ENCODE results near the gene LGALSL. TPM values are rescaled to one million over a fixed set of nuclear protein-coding genes. Genes with fewer than 3 reads are reported as not detected.

Gene LGALSL
- total and polyA plus RNA-seq, 5 donors from 2014 or later: 0.11 to 5.4 (median 0.28) TPM; not detected in 2

DNA sequence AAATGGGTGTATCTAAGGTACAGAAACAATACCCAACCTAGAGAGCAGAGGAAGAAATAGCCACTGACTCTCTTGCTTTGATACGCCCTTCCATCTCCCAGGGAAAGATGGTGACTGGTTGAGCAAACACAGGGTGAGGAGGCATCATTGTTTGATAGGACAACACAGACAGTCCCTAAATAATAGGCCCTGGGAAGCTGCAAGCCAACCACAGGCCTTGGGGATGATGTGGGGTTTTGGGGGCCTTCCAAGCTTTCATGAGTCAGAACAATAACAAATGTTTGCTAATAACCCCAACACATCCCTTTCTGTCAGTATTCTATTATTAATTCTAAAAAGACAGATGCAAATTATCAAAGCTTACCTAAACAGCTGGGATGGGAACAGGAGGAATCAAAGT is 9.8 kb downstream of the LGALSL start:
- Histone ChIP-seq H3K27me3 (ENCODE audit: control insufficient read depth, insufficient read depth, low read length) (no peaks in the 10 kb centered on the region), H3K4me1 (ENCODE audit: control insufficient read depth, insufficient read depth, low read length, poor library complexity, severe bottlenecking) (no peaks in the 10 kb centered on the region), H3K36me3 (ENCODE audit: control insufficient read depth, insufficient read depth, low read length) (no peaks in the 10 kb centered on the region), H3K9me3 (ENCODE audit: control insufficient read depth in 2 of 2, low read length in 2 of 2) (no peaks in the 10 kb centered on the region), H3K4me3 (ENCODE audit: low read depth, low read length) (no peak overlapping the region), H3K27ac (ENCODE audit: insufficient read depth, low read length, poor library complexity, severe bottlenecking) (no peak overlapping the region)
- DNase-seq: no peak
- no peaks in the 10 kb centered on the region for H3K4me1 Mint-ChIP-seq
- no peaks in the 10 kb centered on the region for H3K9me3 Mint-ChIP-seq
- ATAC-seq (ENCODE audit: low read depth in 2 of 2): no peak
- H3K36me3 Mint-ChIP-seq: no peaks in the 10 kb centered on the region
- peaks cover 22% of the 10 kb centered on the region for H3K27me3 Mint-ChIP-seq
- no peak overlapping the region for H3K27ac Mint-ChIP-seq
- H3K4me3 Mint-ChIP-seq: no peak overlapping the region

GRCh38 chr2:64466478-64467085 is 12.6 kb downstream of the LGALSL start:
- H3K27ac Mint-ChIP-seq: no peak overlapping the region
- Histone ChIP-seq H3K36me3 (ENCODE audit: control insufficient read depth, insufficient read depth, low read length) (no peaks in the 10 kb centered on the region), H3K9me3 (ENCODE audit: control insufficient read depth in 2 of 2, low read length in 2 of 2) (no peaks in the 10 kb centered on the region), H3K27ac (ENCODE audit: insufficient read depth, low read length, poor library complexity, severe bottlenecking) (no peak overlapping the region), H3K4me1 (ENCODE audit: control insufficient read depth, insufficient read depth, low read length, poor library complexity, severe bottlenecking) (no peaks in the 10 kb centered on the region), H3K4me3 (ENCODE audit: low read depth, low read length) (no peak overlapping the region), H3K27me3 (ENCODE audit: control insufficient read depth, insufficient read depth, low read length) (no peaks in the 10 kb centered on the region)
- no peaks in the 10 kb centered on the region for H3K36me3 Mint-ChIP-seq
- ATAC-seq (ENCODE audit: low read depth in 2 of 2) (no peak), DNase-seq (no peak)
- peaks cover 33% of the 10 kb centered on the region for H3K27me3 Mint-ChIP-seq
- H3K9me3 Mint-ChIP-seq: peaks cover 0 to 2% (median 0%) of the 10 kb centered on the region in 7 donors
- no peaks in the 10 kb centered on the region for H3K4me1 Mint-ChIP-seq
- H3K4me3 Mint-ChIP-seq: no peak overlapping the region

DNA sequence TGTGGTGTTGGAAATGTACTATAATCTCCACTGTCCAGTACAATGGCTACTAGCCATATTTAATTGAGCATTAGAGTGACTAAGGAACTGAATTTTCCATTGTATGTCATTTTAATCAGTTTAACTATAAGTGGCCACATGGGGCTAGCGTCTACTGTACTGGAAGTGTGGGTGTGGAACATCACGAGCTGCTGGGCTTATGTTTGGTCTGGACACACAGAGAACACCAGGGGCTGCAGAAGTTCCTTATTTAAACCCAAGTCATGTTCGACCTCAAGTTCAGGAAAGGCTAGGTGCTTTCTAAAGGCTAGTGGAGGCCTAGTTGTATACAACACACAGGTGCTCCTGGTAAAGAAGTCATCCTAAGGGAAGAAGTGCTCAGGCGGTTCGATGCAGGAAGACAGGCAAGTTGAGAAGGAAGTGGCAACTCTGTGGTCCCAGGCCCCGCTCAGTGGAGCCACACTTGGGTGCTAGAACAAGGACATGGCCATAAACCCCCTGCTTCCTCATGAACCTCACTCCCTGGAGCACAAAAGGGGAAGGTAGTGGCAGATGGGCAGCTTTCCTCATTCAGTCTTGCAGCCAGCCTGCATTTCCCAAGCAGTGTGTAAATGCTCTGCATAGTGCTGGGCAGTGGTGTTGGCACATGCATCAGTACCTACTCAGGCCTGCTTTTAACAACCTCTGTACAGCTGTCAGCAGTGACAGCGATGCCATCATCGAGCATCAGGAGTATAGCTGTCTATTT is 13.3 kb downstream of the LGALSL start:
- H3K27me3 Mint-ChIP-seq: peaks cover 29% of the 10 kb centered on the region
- no peak overlapping the region for H3K4me3 Mint-ChIP-seq
- H3K9me3 Mint-ChIP-seq: peaks cover 0 to 2% (median 0%) of the 10 kb centered on the region in 7 donors
- H3K4me1 Mint-ChIP-seq: no peaks in the 10 kb centered on the region
- Histone ChIP-seq H3K27ac (ENCODE audit: insufficient read depth, low read length, poor library complexity, severe bottlenecking) (no peak overlapping the region), H3K4me3 (ENCODE audit: low read depth, low read length) (no peak overlapping the region), H3K27me3 (ENCODE audit: control insufficient read depth, insufficient read depth, low read length) (no peaks in the 10 kb centered on the region), H3K4me1 (ENCODE audit: control insufficient read depth, insufficient read depth, low read length, poor library complexity, severe bottlenecking) (no peaks in the 10 kb centered on the region), H3K36me3 (ENCODE audit: control insufficient read depth, insufficient read depth, low read length) (no peaks in the 10 kb centered on the region), H3K9me3 (ENCODE audit: control insufficient read depth in 2 of 2, low read length in 2 of 2) (no peaks in the 10 kb centered on the region)
- no peak for ATAC-seq (ENCODE audit: low read depth in 2 of 2)
- H3K36me3 Mint-ChIP-seq: no peaks in the 10 kb centered on the region
- DNase-seq: no peak
- no peak overlapping the region for H3K27ac Mint-ChIP-seq

DNA sequence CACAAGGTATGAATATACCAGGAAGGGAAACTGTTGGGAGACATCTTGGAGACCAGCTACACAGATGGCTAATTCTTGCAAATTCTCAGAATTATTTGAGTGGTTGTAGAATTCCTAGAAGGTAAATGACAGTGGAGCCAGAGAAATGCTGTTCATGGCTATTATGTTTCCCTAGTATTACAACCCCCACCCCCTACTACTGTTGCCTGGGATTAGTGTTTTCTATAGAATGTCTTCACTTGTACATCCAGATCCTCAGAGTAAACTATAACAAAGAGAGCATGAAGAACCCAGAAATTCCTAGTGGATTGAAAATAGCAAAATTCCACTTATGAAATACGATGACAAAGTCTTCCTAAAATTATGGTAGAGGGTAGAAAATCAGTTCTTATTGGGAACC is 15.3 kb downstream of the LGALSL start:
- no peak for ATAC-seq (ENCODE audit: low read depth in 2 of 2)
- no peak overlapping the region for H3K27ac ChIP-seq (ENCODE audit: insufficient read depth, low read length, poor library complexity, severe bottlenecking)
- H3K36me3 ChIP-seq (ENCODE audit: control insufficient read depth, insufficient read depth, low read length): no peaks in the 10 kb centered on the region
- DNase-seq: no peak
- Mint-ChIP-seq H3K4me1 (no peaks in the 10 kb centered on the region), H3K36me3 (no peaks in the 10 kb centered on the region), H3K9me3 (peaks cover 0 to 2% (median 0%) of the 10 kb centered on the region in 7 donors), H3K27me3 (peaks cover 33% of the 10 kb centered on the region), H3K27ac (no peak overlapping the region), H3K4me3 (no peak overlapping the region)
- H3K27me3 ChIP-seq (ENCODE audit: control insufficient read depth, insufficient read depth, low read length): no peaks in the 10 kb centered on the region
- H3K4me3 ChIP-seq (ENCODE audit: low read depth, low read length): no peak overlapping the region
- no peaks in the 10 kb centered on the region for H3K9me3 ChIP-seq (ENCODE audit: control insufficient read depth in 2 of 2, low read length in 2 of 2)
- H3K4me1 ChIP-seq (ENCODE audit: control insufficient read depth, insufficient read depth, low read length, poor library complexity, severe bottlenecking): no peaks in the 10 kb centered on the region

- Histone ChIP-seq H3K4me3 (ENCODE audit: low read depth, low read length) (no peak overlapping the region), H3K36me3 (ENCODE audit: control insufficient read depth, insufficient read depth, low read length) (no peaks in the 10 kb centered on the region), H3K9me3 (ENCODE audit: control insufficient read depth in 2 of 2, low read length in 2 of 2) (no peaks in the 10 kb centered on the region), H3K27ac (ENCODE audit: insufficient read depth, low read length, poor library complexity, severe bottlenecking) (no peak overlapping the region), H3K27me3 (ENCODE audit: control insufficient read depth, insufficient read depth, low read length) (no peaks in the 10 kb centered on the region), H3K4me1 (ENCODE audit: control insufficient read depth, insufficient read depth, low read length, poor library complexity, severe bottlenecking) (no peaks in the 10 kb centered on the region)
- peaks cover 0 to 2% (median 0%) of the 10 kb centered on the region in 7 donors for H3K9me3 Mint-ChIP-seq
- no peaks in the 10 kb centered on the region for H3K36me3 Mint-ChIP-seq
- no peak overlapping the region for H3K4me3 Mint-ChIP-seq
- H3K4me1 Mint-ChIP-seq: peaks cover 0 to 3% (median 0%) of the 10 kb centered on the region in 4 donors
- H3K27ac Mint-ChIP-seq: no peak overlapping the region
- ATAC-seq (ENCODE audit: low read depth in 2 of 2): no peak
- H3K27me3 Mint-ChIP-seq: peaks cover 32% of the 10 kb centered on the region
- DNase-seq: no peak
Measured at GRCh38 chr2:64470071-64470470, 16.1 kb downstream of the LGALSL start.

GRCh38 chr2:64470766-64471295 is 16.9 kb downstream of the LGALSL start:
- no peak overlapping the region for H3K4me3 Mint-ChIP-seq
- ATAC-seq (ENCODE audit: low read depth in 2 of 2) (no peak), DNase-seq (no peak)
- Histone ChIP-seq H3K27me3 (ENCODE audit: control insufficient read depth, insufficient read depth, low read length) (no peaks in the 10 kb centered on the region), H3K9me3 (ENCODE audit: control insufficient read depth in 2 of 2, low read length in 2 of 2) (no peaks in the 10 kb centered on the region), H3K27ac (ENCODE audit: insufficient read depth, low read length, poor library complexity, severe bottlenecking) (no peak overlapping the region), H3K36me3 (ENCODE audit: control insufficient read depth, insufficient read depth, low read length) (no peaks in the 10 kb centered on the region), H3K4me3 (ENCODE audit: low read depth, low read length) (no peak overlapping the region), H3K4me1 (ENCODE audit: control insufficient read depth, insufficient read depth, low read length, poor library complexity, severe bottlenecking) (no peaks in the 10 kb centered on the region)
- H3K27me3 Mint-ChIP-seq: peaks cover 25% of the 10 kb centered on the region
- H3K4me1 Mint-ChIP-seq: peaks cover 0 to 3% (median 0%) of the 10 kb centered on the region in 4 donors
- H3K27ac Mint-ChIP-seq: no peak overlapping the region
- H3K36me3 Mint-ChIP-seq: no peaks in the 10 kb centered on the region
- H3K9me3 Mint-ChIP-seq: peaks cover 0 to 2% (median 0%) of the 10 kb centered on the region in 7 donors

DNA sequence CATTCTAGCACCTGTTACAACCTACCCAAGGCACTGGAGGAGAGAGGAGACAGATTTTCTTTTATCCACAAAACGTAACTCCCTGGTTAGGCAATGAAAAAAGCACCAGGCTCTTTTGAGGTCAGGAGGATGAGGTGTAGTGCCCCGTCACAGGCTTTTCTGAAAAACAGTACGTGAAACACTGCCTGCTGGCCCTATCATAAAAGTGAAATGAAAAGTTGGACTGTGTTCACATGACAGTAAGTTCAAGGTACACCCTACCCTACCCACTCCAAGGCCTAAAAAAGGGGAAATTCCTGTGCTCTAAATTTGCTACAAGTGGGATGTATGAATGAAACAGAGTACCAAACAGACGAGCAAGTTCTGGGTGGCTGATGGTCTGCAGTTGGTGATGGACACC is 17.6 kb downstream of the LGALSL start:
- ATAC-seq (ENCODE audit: low read depth in 2 of 2) (no peak), DNase-seq (no peak)
- H3K27me3 Mint-ChIP-seq: peaks cover 22% of the 10 kb centered on the region
- H3K4me3 ChIP-seq (ENCODE audit: low read depth, low read length): no peak overlapping the region
- no peaks in the 10 kb centered on the region for H3K36me3 ChIP-seq (ENCODE audit: control insufficient read depth, insufficient read depth, low read length)
- no peak overlapping the region for H3K4me3 Mint-ChIP-seq
- no peaks in the 10 kb centered on the region for H3K9me3 ChIP-seq (ENCODE audit: control insufficient read depth in 2 of 2, low read length in 2 of 2)
- H3K27ac ChIP-seq (ENCODE audit: insufficient read depth, low read length, poor library complexity, severe bottlenecking): no peak overlapping the region
- no peaks in the 10 kb centered on the region for H3K4me1 ChIP-seq (ENCODE audit: control insufficient read depth, insufficient read depth, low read length, poor library complexity, severe bottlenecking)
- no peaks in the 10 kb centered on the region for H3K36me3 Mint-ChIP-seq
- H3K9me3 Mint-ChIP-seq: peaks cover 0 to 2% (median 0%) of the 10 kb centered on the region in 7 donors
- no peak overlapping the region for H3K27ac Mint-ChIP-seq
- H3K4me1 Mint-ChIP-seq: peaks cover 0 to 3% (median 0%) of the 10 kb centered on the region in 4 donors
- no peaks in the 10 kb centered on the region for H3K27me3 ChIP-seq (ENCODE audit: control insufficient read depth, insufficient read depth, low read length)
